ENCODE results near the gene CAB39.

The CAB39 gene

DNA sequence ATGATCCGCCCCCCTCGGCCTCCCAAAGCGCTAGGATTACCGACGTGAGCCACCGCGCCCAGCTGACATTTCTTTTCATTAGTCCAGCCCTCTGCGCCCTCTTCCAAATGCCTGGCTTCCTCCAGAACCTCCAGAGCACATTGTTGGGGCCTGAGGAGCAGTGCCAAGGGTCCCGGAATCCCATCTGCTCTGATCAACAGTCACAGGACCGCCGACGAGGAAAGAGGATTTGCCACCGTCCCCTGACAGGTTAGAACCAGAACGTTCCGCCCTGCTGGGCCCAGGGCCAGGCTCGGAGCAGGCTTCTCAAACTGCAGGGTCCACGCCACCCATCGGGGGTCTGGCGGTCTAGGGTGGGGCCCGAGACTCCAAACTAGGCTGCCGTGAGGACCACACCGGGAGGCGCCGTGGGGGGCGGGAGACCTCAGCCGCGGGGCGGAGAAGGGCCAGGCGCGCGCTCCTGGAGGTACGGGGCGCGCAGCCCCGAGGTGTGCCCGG is 115.2 kb downstream of the CAB39 start:
- TF ChIP-seq POLR2A (IDR thresholded peaks at IDR 0.05; ENCODE audit: low read depth, low read length): no peak
- no peak for FAIRE-seq
- no peak for DNase-seq (ENCODE audit: insufficient read length, low spot score)

DNA sequence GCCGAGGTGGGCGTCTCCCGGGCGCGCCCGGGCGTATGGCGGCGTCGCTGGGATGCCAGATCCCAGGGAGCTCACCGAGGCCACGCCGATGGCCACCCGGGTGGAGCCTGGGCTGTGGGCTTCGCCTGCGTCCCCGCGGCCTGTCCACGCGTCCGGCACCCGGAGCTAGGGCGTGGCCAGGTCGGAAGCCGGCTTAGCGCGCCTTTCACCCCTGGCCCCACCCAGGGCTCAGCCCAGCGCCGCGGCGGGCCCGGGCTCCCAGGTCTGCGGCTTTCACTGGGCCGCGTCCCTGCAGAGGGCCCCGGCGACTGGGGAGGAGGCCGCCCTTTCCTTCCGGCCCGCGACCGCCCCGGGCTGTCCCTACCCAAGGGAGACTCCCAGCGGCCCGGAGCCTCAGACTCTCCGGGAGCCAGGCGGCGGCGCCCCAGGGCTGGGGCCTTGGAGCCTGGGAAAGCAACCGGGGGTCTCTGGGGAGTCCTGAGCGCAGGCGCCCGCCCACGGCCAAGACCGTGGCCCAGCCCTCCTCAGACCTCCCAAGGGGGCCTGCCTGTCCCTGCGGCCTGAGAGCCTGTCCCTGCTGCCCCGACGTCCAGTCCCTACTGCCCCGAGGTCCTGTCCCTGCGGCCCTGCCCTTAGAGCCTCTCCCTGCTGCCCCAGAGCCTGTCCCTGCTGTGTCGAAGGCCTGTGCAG is 115.8 kb downstream of the CAB39 start:
- TF ChIP-seq POLR2A (IDR thresholded peaks at IDR 0.05; ENCODE audit: low read depth, low read length): no peak
- FAIRE-seq: no peak
- no peak for DNase-seq (ENCODE audit: insufficient read length, low spot score)

DNA sequence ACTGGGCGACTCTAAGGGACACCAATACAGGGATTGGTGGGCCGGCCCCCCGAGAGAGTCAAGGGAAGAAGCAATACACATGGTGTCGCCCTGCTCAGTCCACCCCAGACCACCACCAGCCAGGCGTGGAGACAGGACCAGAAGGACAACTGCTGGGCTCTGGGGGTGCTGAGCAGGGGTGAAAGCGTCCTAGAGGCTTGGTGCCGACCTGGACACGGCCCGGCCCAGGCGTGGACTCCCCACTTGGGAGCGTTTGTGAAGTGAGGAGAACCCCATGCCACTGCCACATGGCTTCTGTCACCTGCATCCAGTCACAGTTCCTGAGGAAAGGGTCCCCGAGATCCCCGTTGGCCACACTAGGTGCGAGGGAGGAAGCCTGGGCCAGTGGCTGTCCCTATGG is 116.7 kb downstream of the CAB39 start:
- DNase-seq (ENCODE audit: insufficient read length, low spot score) (no peak), FAIRE-seq (no peak)
- TF ChIP-seq POLR2A (IDR thresholded peaks at IDR 0.05; ENCODE audit: low read depth, low read length): no peak

DNA sequence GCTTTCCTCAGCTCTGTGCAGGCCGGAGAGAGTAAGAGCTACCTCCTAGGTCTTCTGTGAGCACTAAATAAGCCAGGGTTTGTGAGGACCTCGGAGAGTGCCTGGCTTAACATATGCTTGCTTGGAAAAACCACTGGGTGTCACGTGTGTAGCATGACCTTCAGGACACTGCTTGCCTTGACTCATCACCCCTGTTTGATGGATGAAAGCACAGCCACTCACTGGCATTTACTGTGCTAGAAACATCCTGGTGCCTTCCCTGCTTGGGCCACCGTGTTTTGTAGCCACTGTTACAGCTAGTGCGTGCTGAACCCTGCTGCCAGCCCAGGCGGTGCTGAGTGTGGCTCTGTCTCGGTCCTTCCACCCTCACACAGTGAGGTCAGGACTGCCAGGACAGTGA is 117.3 kb downstream of the CAB39 start:
- no peak for FAIRE-seq
- DNase-seq (ENCODE audit: insufficient read length, low spot score): no peak
- no peak for TF ChIP-seq POLR2A (IDR thresholded peaks at IDR 0.05; ENCODE audit: low read depth, low read length)

DNA sequence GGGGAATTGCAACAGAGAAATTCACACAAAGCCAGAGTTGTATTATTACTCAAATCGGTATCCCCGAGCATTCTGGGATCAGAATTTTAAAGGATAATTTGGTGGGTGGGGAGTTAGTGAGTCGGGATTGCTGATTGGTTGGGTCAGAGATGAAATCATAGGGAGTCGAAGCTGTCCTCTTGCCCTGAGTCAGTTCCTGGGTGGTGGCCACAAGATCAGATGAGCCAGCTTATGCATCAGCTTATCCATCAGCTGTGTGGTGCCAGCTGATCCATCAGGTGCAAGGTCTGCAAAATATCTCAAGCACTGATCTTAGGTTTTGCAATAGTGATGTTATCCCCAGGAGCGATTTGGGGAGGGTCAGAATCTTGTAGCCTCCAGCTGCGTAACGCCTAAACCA is 117.8 kb downstream of the CAB39 start:
- DNase-seq (ENCODE audit: insufficient read length, low spot score) (no peak), FAIRE-seq (no peak)
- TF ChIP-seq POLR2A (IDR thresholded peaks at IDR 0.05; ENCODE audit: low read depth, low read length): no peak

DNA sequence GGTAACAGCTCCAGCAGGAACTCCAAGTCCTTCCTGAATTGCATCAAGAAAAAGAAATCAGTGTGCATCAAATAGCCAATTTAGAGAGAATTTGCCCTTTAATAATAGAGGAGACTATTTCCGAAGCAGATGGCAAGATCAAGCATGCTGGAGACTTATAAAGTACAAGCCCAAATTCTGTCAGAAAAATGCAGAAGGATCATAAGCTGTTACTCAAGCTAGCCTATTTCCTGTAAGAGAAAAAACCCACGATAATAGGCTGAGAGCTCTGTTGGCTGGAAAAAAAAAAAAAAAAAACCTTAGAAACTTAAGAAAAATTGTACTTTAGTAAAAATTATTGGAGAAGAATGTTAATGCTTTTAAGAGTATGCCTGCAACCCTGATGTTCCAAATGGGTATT is 127.7 kb downstream of the CAB39 start:
- no peak for DNase-seq (ENCODE audit: insufficient read length, low spot score)
- no peak for TF ChIP-seq POLR2A (IDR thresholded peaks at IDR 0.05; ENCODE audit: low read depth, low read length)
- no peak for FAIRE-seq

DNA sequence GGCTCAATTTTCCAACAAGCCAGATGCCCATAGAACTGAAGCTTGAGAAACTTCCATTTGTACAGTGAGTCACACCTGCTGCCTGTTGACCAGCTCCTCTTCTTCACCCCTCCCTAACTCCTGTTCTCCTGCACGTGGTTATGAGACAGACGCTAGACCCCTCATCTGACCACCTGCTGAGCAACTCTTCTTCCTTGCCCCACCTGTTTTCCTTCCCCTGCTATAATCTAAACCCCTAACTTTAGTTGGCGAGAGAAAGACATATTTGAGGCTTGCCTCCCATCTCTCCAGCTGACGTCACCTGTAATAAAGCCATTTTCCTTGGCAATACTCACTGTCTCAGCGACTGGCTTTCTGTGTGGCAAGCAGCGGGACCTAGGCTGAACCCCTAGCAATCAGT is 129.8 kb downstream of the CAB39 start:
- no peak for FAIRE-seq
- DNase-seq (ENCODE audit: insufficient read length, low spot score): no peak
- no peak for TF ChIP-seq POLR2A (IDR thresholded peaks at IDR 0.05; ENCODE audit: low read depth, low read length)

DNA sequence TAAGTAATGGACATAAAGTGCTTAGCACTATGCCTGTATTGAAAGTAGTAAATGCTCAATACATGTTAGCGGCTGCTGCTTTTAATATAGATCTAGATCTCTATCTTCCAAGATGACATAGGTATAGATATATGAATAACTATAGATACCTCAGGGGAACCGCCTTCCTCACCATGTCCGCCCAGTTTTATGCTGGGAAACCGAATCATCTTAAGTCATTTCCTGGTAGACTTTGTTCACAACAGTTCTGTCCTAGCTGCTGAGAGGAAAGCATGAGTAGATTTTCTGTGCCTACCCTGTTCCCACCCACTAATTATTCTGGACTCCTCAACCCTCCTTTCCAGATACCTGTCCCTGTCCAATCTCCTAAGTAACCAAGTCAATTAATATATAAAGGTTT is 130.5 kb downstream of the CAB39 start:
- FAIRE-seq (no peak), DNase-seq (ENCODE audit: insufficient read length, low spot score) (no peak)
- TF ChIP-seq POLR2A (IDR thresholded peaks at IDR 0.05; ENCODE audit: low read depth, low read length): no peak

DNA sequence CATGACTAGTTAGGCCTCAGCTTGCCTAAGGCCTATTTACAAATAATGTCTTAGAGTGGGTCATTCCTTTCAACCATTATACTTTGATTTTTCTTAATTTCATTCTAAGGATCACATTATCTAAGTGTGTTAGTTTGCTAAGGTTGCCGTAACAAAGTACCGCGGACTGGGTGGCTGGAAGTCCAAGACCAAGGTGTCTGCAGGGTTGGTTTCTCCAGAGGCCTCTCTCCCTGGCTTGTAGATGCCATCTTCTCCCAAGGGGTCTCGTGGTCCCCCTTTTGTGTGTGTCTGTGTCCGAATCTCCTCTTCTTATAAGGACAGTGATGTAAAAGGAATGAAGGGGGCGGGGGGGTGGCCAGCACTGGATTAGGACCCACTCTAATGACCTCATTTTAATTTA is 133.7 kb downstream of the CAB39 start:
- TF ChIP-seq POLR2A (IDR thresholded peaks at IDR 0.05; ENCODE audit: low read depth, low read length): no peak
- DNase-seq (ENCODE audit: insufficient read length, low spot score) (no peak), FAIRE-seq (no peak)

DNA sequence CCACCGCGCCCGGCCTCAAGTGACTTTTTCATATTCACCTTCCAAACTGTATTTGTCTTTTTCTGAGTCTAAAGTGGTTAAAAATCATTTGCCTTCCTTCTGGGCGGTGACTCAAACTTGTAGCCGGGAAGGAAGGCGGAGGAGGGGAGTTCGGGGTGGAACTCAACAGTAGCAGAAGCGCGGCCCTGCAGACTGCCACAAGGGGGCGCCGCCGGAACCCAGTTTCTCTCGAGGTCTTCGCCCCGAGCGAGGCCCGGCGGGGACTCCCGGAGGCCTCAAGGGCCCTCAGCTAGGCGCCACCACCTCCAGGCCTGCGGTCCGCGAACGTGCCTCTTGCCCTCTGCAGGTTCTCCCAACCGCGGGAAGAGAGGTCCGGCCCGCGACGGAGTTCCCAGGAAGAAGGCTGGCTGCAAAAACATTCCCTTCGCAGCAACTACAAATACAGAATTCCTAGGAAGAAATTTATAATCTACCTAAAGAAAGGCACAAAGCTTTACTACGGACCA is 135.3 kb downstream of the CAB39 start:
- peak; percentile 87 for DNase-seq (ENCODE audit: insufficient read length, low spot score)
- peak; percentile 75 for FAIRE-seq
- TF ChIP-seq POLR2A (IDR thresholded peaks at IDR 0.05; ENCODE audit: low read depth, low read length): no peak

DNA sequence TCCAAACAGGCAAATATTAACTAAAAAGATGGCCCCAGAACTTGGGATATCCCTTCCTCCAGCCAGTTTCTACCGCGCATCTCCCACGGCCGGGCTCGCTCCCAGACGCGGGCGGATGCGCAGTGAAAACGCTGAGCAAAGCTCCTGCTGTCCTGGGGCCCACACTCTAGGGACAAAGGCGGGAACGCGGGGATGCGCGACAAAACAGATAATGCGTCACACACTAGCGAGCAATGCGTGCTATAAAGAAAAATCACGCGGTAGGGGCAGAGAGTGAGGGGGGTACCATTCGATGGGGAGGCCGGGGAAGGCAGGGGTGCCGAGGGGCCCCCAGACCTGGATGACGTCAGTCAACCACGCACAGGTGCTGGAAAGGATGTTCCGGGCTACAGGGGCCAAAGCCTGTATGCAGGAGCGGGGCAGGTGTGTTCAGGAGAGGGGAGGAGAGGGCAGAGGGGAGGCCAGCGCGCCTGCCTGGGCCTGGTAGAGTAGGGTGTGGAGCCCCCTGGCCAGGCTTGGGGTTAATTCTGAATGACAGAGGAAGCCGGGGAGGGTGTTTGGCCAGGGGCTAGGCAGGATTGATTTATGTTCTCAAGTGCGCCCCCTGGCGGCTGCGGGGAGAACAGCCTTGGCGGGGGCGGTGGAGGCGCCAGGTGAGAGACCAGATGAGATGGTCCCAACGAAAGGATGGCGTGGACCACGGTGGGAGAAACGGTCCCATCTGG is 137.2 kb downstream of the CAB39 start:
- FAIRE-seq: no peak
- DNase-seq (ENCODE audit: insufficient read length, low spot score): peak; percentile 63
- TF ChIP-seq POLR2A (IDR thresholded peaks at IDR 0.05; ENCODE audit: low read depth, low read length): no peak

DNA sequence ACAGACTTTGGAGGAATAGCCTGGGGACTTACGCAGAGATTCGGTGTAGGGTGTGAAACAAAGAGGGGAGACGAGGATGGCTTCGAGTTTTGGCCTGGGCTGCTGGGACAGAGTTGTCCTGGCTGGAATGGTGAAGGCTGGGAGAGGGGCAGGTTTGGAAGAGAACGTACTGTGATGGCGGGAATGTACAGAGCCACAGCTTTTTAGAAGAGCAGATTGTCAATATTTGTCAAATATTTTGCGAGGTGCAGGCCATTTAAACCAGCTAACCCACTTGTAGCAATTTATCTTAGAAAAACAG is 137.7 kb downstream of the CAB39 start:
- DNase-seq (ENCODE audit: insufficient read length, low spot score) (no peak), FAIRE-seq (no peak)
- TF ChIP-seq POLR2A (IDR thresholded peaks at IDR 0.05; ENCODE audit: low read depth, low read length): no peak

DNA sequence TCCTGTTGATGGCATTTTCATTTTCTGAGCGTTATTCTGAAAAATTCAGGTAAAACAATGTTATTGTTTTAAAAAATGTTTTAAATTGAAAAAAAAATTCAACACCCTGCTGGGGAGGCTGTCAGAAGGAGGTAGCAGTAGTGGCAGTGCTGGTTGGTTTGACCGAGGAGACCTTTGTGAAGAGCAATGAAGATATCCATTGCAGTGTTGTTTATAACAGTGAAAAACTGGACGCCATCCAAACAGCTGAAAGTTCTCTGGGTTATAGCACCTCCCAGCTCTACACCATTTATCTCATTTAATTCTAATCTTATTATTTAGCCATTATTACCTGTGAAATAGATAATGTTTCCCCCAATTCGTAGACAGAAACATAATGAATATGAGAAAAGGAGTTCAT is 139.5 kb downstream of the CAB39 start:
- DNase-seq (ENCODE audit: insufficient read length, low spot score) (no peak), FAIRE-seq (no peak)
- TF ChIP-seq POLR2A (IDR thresholded peaks at IDR 0.05; ENCODE audit: low read depth, low read length): no peak

DNA sequence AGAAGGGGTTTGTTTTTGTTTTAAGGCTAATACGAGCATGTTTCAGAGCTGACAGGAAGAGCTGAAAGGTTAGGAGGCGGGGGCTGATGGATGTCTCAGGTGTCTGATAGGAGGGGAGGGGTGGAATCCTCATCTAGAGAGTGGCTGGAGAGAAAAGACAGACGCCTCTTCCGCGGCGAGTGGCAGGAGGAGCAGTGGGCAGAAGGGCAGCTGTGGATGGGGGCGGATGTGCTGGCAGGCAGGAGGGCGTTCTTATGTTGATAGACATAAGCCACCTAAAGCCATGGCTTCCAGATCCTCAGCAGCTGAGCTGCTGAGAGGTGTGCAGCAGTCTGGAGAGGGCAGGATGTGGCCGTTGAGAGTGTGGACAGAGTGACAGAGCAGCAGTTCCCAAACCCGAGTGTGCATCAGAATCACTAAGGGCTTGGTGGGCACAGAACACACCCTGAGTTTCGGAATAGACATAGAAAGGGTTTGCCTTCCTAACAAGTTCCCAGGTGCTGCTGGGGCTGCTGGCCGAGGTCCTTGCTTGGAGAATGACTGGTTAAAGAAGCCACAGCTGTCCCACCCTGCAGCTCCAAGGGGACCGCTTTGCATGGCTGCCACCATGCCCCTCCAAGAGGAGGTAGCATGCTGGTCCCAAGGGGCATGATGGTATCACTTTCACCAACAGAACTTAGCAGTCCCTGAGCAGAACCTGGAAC is 149.1 kb downstream of the CAB39 start:
- no peak for TF ChIP-seq POLR2A (IDR thresholded peaks at IDR 0.05; ENCODE audit: low read depth, low read length)
- no peak for DNase-seq (ENCODE audit: insufficient read length, low spot score)
- FAIRE-seq: no peak

Measured in H54 (cell line).